ENCODE results near the gene WWC2.

WWC2 gene

GRCh38 chr4:183080372-183081115 lies 18.5 kb upstream of the WWC2 start:
- no peak overlapping the region for H3K27ac ChIP-seq
- intact Hi-C loops (cut with DNase I; ENCODE audit: low total_unique reads): no loop called here
- DNase-seq: no peak
- no peaks in the 10 kb centered on the region for H3K9me3 ChIP-seq
- H3K27me3 ChIP-seq: no peaks in the 10 kb centered on the region
- H3K4me3 ChIP-seq: no peak overlapping the region
- no peaks in the 10 kb centered on the region for H3K4me1 ChIP-seq
- no peaks in the 10 kb centered on the region for H3K36me3 ChIP-seq
- no peak for TF ChIP-seq CTCF (IDR thresholded peaks at IDR 0.05)

- DNase-seq: no peak
- Histone ChIP-seq H3K36me3 (no peaks in the 10 kb centered on the region), H3K4me1 (no peaks in the 10 kb centered on the region), H3K27me3 (no peaks in the 10 kb centered on the region), H3K27ac (no peak overlapping the region), H3K4me3 (no peak overlapping the region), H3K9me3 (no peaks in the 10 kb centered on the region)
- TF ChIP-seq CTCF (IDR thresholded peaks at IDR 0.05): no peak
- intact Hi-C loops (cut with DNase I; ENCODE audit: low total_unique reads): no loop called here
These were observed 18.0 kb upstream of the WWC2 start for GRCh38 chr4:183081116-183081469.

GRCh38 chr4:183082053-183082452 lies 17.0 kb upstream of the WWC2 start:
- H3K36me3 ChIP-seq: no peaks in the 10 kb centered on the region
- TF ChIP-seq CTCF (IDR thresholded peaks at IDR 0.05): no peak
- H3K4me3 ChIP-seq: no peak overlapping the region
- no peaks in the 10 kb centered on the region for H3K27me3 ChIP-seq
- no peaks in the 10 kb centered on the region for H3K9me3 ChIP-seq
- no peak for DNase-seq
- intact Hi-C loops (cut with DNase I; ENCODE audit: low total_unique reads): no loop called here
- H3K4me1 ChIP-seq: no peaks in the 10 kb centered on the region
- H3K27ac ChIP-seq: no peak overlapping the region

GRCh38 chr4:183094393-183095198 lies 4.5 kb upstream of the WWC2 start:
- Histone ChIP-seq H3K27ac (no peak overlapping the region), H3K4me3 (no peak overlapping the region), H3K27me3 (no peaks in the 10 kb centered on the region), H3K36me3 (no peaks in the 10 kb centered on the region), H3K9me3 (no peaks in the 10 kb centered on the region), H3K4me1 (peaks cover 0 to 8% (median 4%) of the 10 kb centered on the region in 4 donors)
- no peak for TF ChIP-seq CTCF (IDR thresholded peaks at IDR 0.05)
- intact Hi-C loops (cut with DNase I; ENCODE audit: low total_unique reads): no loop called here
- no peak for DNase-seq

GRCh38 chr4:183095199-183095512 lies 3.9 kb upstream of the WWC2 start:
- no peak overlapping the region for H3K4me3 ChIP-seq
- TF ChIP-seq CTCF (IDR thresholded peaks at IDR 0.05): no peak
- no peaks in the 10 kb centered on the region for H3K9me3 ChIP-seq
- peaks cover 0 to 11% (median 4%) of the 10 kb centered on the region in 4 donors for H3K4me1 ChIP-seq
- no peak for DNase-seq
- no peak overlapping the region for H3K27ac ChIP-seq
- no peaks in the 10 kb centered on the region for H3K27me3 ChIP-seq
- H3K36me3 ChIP-seq: no peaks in the 10 kb centered on the region
- intact Hi-C loops (cut with DNase I; ENCODE audit: low total_unique reads): no loop called here
